ENCODE measurements around the gene RNF166. TPM values are rescaled to one million over a fixed set of nuclear protein-coding genes. Genes with fewer than 3 reads are reported as not detected.

The RNF166 gene
- total RNA-seq, 1 experiment from 2014 or later: 26.5 TPM

DNA sequence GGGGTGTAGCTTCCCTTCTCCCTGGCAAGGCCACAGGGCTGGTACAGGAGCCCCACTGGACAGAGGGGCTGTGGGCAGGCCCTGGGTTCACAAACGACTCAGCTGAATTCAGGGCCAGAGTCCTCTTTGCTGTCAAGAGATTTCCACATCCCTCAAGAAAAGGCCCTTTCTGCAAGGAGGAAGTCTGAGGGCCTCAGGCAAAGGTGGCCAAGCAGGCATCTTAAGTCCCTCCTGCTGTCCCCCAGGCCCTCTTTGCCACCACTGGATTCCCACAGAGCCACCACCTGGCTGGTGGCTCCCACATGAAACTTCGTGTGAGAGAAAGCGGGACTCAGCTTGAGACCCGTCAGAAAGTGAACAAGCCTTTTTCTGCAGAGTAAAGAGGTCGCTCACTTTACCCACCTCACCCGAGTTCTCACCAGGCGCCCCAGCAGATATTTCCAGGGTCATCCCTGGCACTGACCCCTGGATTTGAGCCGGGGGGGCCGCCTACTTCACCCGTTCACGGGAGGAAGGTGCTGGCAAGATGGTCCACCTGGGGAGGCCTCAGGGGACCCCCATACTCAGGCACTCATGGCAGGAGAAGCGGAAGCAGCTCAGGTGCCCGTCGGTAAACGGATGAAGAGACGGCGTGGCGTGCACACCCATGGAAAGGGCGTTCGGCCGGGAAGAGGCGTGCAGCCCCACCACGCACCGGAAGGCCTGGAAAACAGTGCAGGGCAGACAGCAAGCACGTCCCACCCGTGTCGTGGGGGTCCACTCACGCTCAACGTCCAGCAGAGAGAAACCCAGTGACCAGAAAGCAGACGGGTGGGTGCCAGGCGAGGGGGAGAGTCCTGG lies 3.6 kb downstream of the RNF166 start:
- Histone ChIP-seq H3K79me2 (ENCODE audit: insufficient read depth, low read length) (peaks cover 3% of the 10 kb centered on the region; the same call in 1 of the 2 replicates), H2BK120ac (ENCODE audit: low read depth, low read length, poor library complexity, severe bottlenecking) (no peak overlapping the region), H4K8ac (replicated peaks; ENCODE audit: insufficient read length, low read depth, low read length) (no peak overlapping the region), H3K14ac (ENCODE audit: insufficient read depth, low read length) (no peak overlapping the region), H2AFZ (ENCODE audit: low read length) (no peak overlapping the region), H2BK5ac (ENCODE audit: insufficient read length, low read length) (no peak overlapping the region), H3K9me3 (ENCODE audit: control insufficient read depth, low read depth, low read length) (no peaks in the 10 kb centered on the region), H3K23me2 (ENCODE audit: insufficient read length, low read depth, low read length, poor library complexity, severe bottlenecking) (peaks cover 9% of the 10 kb centered on the region), H4K20me1 (ENCODE audit: control insufficient read depth, insufficient read depth, insufficient read length) (no peaks in the 10 kb centered on the region), H3K27ac (ENCODE audit: insufficient read length, low read depth, low read length) (no peak overlapping the region), H2BK12ac (ENCODE audit: insufficient read length, low read depth, low read length) (no peak overlapping the region), H3K79me1 (ENCODE audit: insufficient read depth, low read depth, low read length, poor library complexity, severe bottlenecking) (peaks cover 7% of the 10 kb centered on the region), H3K23ac (ENCODE audit: insufficient read length, low read depth, low read length) (no peak overlapping the region), H2BK20ac (ENCODE audit: low read depth, low read length, poor library complexity, severe bottlenecking) (no peak overlapping the region), H3K18ac (ENCODE audit: insufficient read length, low read depth, low read length) (no peak overlapping the region), H4K91ac (ENCODE audit: insufficient read length, low read depth, low read length) (no peak overlapping the region), H3K4me2 (ENCODE audit: insufficient read depth, insufficient read length, low read length) (no peak overlapping the region), H3K56ac (ENCODE audit: insufficient read length, low read depth, low read length) (no peak overlapping the region), H2AK5ac (ENCODE audit: insufficient read length, low read length) (no peak overlapping the region), H3K4me1 (ENCODE audit: insufficient read depth, low read length) (peaks cover 4% of the 10 kb centered on the region; the same call in 1 of the 2 replicates), H3T11ph (ENCODE audit: low read length) (no peak overlapping the region), H3K4ac (ENCODE audit: low read depth, low read length) (no peak overlapping the region), H3K27me3 (ENCODE audit: insufficient read depth, low read length) (no peaks in the 10 kb centered on the region), H3K9ac (ENCODE audit: extremely low read depth, insufficient read length, low read length) (no peak overlapping the region), H2BK15ac (ENCODE audit: low read depth, low read length) (no peak overlapping the region), H4K5ac (ENCODE audit: insufficient read length, low read depth, low read length) (no peak overlapping the region)
- Mint-ChIP-seq H3K27me3 (ENCODE audit: low read depth) (no peaks in the 10 kb centered on the region), H3K27ac (peak overlapping the region in 1 of 3 experiments; percentile 68; a peak in 2 of 7 replicates), H3K9me3 (no peaks in the 10 kb centered on the region; a peak in 1 of 5 replicates), H3K36me3 (ENCODE audit: insufficient read depth in 1 of 3, low read depth in 3 of 3) (peaks cover 2 to 13% (median 7%) of the 10 kb centered on the region in 3 experiments; a peak in 4 of 7 replicates), H3K4me3 (no peak overlapping the region; a peak in 1 of 5 replicates), H3K4me1 (peaks cover 16 to 17% of the 10 kb centered on the region in 2 experiments)
- WGBS (ENCODE audit: extremely low coverage, insufficient read length, low lambda C conversion rate): no CpG with 5 or more reads among the region's 31 CpGs
- TF ChIP-seq, protein P1, sequence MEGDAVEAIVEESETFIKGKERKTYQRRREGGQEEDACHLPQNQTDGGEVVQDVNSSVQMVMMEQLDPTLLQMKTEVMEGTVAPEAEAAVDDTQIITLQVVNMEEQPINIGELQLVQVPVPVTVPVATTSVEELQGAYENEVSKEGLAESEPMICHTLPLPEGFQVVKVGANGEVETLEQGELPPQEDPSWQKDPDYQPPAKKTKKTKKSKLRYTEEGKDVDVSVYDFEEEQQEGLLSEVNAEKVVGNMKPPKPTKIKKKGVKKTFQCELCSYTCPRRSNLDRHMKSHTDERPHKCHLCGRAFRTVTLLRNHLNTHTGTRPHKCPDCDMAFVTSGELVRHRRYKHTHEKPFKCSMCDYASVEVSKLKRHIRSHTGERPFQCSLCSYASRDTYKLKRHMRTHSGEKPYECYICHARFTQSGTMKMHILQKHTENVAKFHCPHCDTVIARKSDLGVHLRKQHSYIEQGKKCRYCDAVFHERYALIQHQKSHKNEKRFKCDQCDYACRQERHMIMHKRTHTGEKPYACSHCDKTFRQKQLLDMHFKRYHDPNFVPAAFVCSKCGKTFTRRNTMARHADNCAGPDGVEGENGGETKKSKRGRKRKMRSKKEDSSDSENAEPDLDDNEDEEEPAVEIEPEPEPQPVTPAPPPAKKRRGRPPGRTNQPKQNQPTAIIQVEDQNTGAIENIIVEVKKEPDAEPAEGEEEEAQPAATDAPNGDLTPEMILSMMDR (conservative IDR thresholded peaks at IDR 0.05): no peak
- no peak for DNase-seq

Measured in H9 (cell line).